GM23338 (cell line): Measurements from ENCODE around the gene FOXP1. TPM values are rescaled to one million over a fixed set of nuclear protein-coding genes. Genes with fewer than 3 reads are reported as not detected.

Experiments
- ATAC-seq: fragments of 200-7000 bp; cut with Tn5 transposase; 3 replicates; pipeline ENCODE4 v1.9.1; 2020
- DNase-seq: peaks from one replicate; pipeline ENCODE4 v3.0.0-alpha.2; 2015; ENCODE audit warnings: low spot score
- H2AFZ ChIP-seq: fragments of 200-600 bp; sonication (generic); 2 replicates; pipeline ENCODE4 v1.8.0; 2016; ENCODE audit warnings: antibody characterized with exemption, mild to moderate bottlenecking, moderate library complexity
- H3F3A ChIP-seq: fragments of 200-600 bp; sonication (generic); replicated peaks from 2 replicates; pipeline ENCODE4 v1.8.0; 2017; ENCODE audit warnings: antibody characterized with exemption, mixed run types, low read depth
- H3K27ac ChIP-seq: fragments of 200-600 bp; sonication (generic); 2 replicates; pipeline ENCODE4 v1.6.1; 2016; ENCODE audit warnings: low read depth
- H3K27me3 ChIP-seq: fragments of 200-600 bp; sonication (generic); 2 replicates; pipeline ENCODE4 v1.8.0; 2016; ENCODE audit warnings: mild to moderate bottlenecking, mixed run types, moderate library complexity; ENCODE audit not compliant: insufficient read depth
- H3K36me3 ChIP-seq: fragments of 200-600 bp; sonication (generic); 2 replicates; pipeline ENCODE4 v1.8.0; 2016; ENCODE audit warnings: mild to moderate bottlenecking; ENCODE audit not compliant: insufficient read depth
- H3K4me1 ChIP-seq: fragments of 200-600 bp; sonication (generic); 2 replicates; pipeline ENCODE4 v1.8.0; 2016; ENCODE audit warnings: mild to moderate bottlenecking, moderate library complexity; ENCODE audit not compliant: insufficient read depth
- H3K4me2 ChIP-seq: fragments of 200-600 bp; sonication (generic); 2 replicates; pipeline ENCODE4 v1.7.1; 2017; ENCODE audit warnings: mixed run types
- H3K4me3 ChIP-seq: fragments of 200-600 bp; sonication (generic); 2 replicates; pipeline ENCODE4 v1.6.1; 2016; ENCODE audit warnings: mixed run types
- H3K79me2 ChIP-seq: fragments of 200-600 bp; sonication (generic); replicated peaks from 2 replicates; pipeline ENCODE4 v1.8.0; 2017; ENCODE audit warnings: mild to moderate bottlenecking; ENCODE audit not compliant: insufficient read depth
- H3K9me2 ChIP-seq: fragments of 200-600 bp; sonication (generic); 2 replicates; pipeline ENCODE4 v1.8.0; 2017; ENCODE audit not compliant: insufficient read depth
- H4K20me1 ChIP-seq: fragments of 200-600 bp; sonication (generic); replicated peaks from 2 replicates; pipeline ENCODE4 v1.8.0; 2017; ENCODE audit warnings: mild to moderate bottlenecking; ENCODE audit not compliant: insufficient read depth
- H3K27ac Mint-ChIP-seq: 2 replicates; pipeline ENCODE4 v1.8.0; 2020; ENCODE audit warnings: inconsistent platforms, mild to moderate bottlenecking, moderate library complexity, mixed read lengths
- H3K27me3 Mint-ChIP-seq: 3 replicates; pipeline ENCODE4 v1.8.0; 2022; ENCODE audit warnings: low read depth, mild to moderate bottlenecking, moderate library complexity, mixed read lengths, inconsistent platforms; ENCODE audit not compliant: insufficient read depth, poor library complexity
- H3K36me3 Mint-ChIP-seq: 3 replicates; pipeline ENCODE4 v1.8.0; 2021; ENCODE audit warnings: low read depth, mild to moderate bottlenecking, inconsistent platforms, moderate library complexity, mixed read lengths
- H3K4me1 Mint-ChIP-seq: 3 replicates; pipeline ENCODE4 v1.8.0; 2020; ENCODE audit warnings: mild to moderate bottlenecking, inconsistent platforms, mixed read lengths
- H3K4me3 Mint-ChIP-seq: 3 replicates; pipeline ENCODE4 v1.8.0; 2021; ENCODE audit warnings: moderate library complexity, mild to moderate bottlenecking, inconsistent platforms, mixed read lengths
- H3K9me3 Mint-ChIP-seq: 3 replicates; pipeline ENCODE4 v1.8.0; 2020; ENCODE audit warnings: moderate library complexity, mild to moderate bottlenecking, inconsistent platforms, mixed read lengths
- EZH2 ChIP-seq: fragments of 200-600 bp; sonication (generic); IDR thresholded peaks from one replicate; pipeline ENCODE4 v1.8.0; 2017; ENCODE audit warnings: antibody characterized with exemption, mild to moderate bottlenecking, low read depth; ENCODE audit not compliant: unreplicated experiment
- EZH2phosphoT487 ChIP-seq: fragments of 200-600 bp; sonication (generic); IDR thresholded peaks from one replicate; pipeline ENCODE4 v1.8.1; 2018; ENCODE audit warnings: antibody characterized with exemption; ENCODE audit not compliant: unreplicated experiment
- JUNB ChIP-seq: IDR thresholded peaks from one replicate; pipeline ENCODE4 v1.6.1; 2016; ENCODE audit warnings: antibody characterized with exemption; ENCODE audit not compliant: unreplicated experiment
- NANOG ChIP-seq: IDR thresholded peaks from 2 replicates; pipeline ENCODE4 v1.6.1; 2016; ENCODE audit warnings: antibody characterized with exemption, borderline replicate concordance
- POLR2AphosphoS5 ChIP-seq: IDR thresholded peaks from 2 replicates; pipeline ENCODE4 v1.6.1; 2016; ENCODE audit warnings: antibody characterized with exemption, low read depth
- STAT1 ChIP-seq: IDR thresholded peaks from one replicate; pipeline ENCODE4 v1.6.1; 2016; ENCODE audit warnings: antibody characterized with exemption; ENCODE audit not compliant: unreplicated experiment
- ZNF114 ChIP-seq: fragments of 250-450 bp; sonication (Bioruptor Pico); IDR thresholded peaks from 2 replicates; pipeline ENCODE4 v1.5.0; 2020; ENCODE audit warnings: mild to moderate bottlenecking, moderate library complexity
- ZNF331 ChIP-seq: fragments of 250-450 bp; sonication (Bioruptor Pico); IDR thresholded peaks from 2 replicates; pipeline ENCODE4 v1.5.0; 2020; ENCODE audit warnings: low read depth, mild to moderate bottlenecking, moderate library complexity
- polyA plus RNA-seq: library from polyadenylated mRNA; unstranded; fragments of >200 nt; fragmentation: Nextera tagmentation; extraction: Ambion mirVana; gene quantifications from 2 replicates; pipeline ENCODE4 v1.2.1, GENCODE V29; 2016
- total RNA-seq: library from RNA; depleted of rRNA; stranded (reverse); fragments of >200 nt; shearing (Covaris generic); gene quantifications from 2 replicates; pipeline ENCODE4 v1.2.3, GENCODE V29; 2014
- TF ChIP-seq, protein P1 (sequence below): IDR thresholded peaks from one replicate; pipeline ENCODE4 v1.6.1; 2018; ENCODE audit warnings: antibody characterized with exemption; ENCODE audit not compliant: unreplicated experiment
- TF ChIP-seq, protein P2 (sequence below), 2 experiments: fragments of 200-600 bp in 1 of 2; sonication (generic) in 1 of 2; conservative IDR thresholded peaks; 2 replicates each; pipeline versions ENCODE4 v1.5.1 to v1.6.1; 2016 to 2017; ENCODE audit warnings: antibody characterized with exemption in 2 of 2, low read depth in 2 of 2, mild to moderate bottlenecking in 2 of 2, moderate library complexity in 1 of 2
- TF ChIP-seq, protein P3 (sequence below): IDR thresholded peaks from 2 replicates; pipeline ENCODE4 v1.6.1; 2016; ENCODE audit warnings: antibody characterized with exemption
- TF ChIP-seq, protein P4 (sequence below): fragments of 250-450 bp; sonication (Bioruptor Pico); IDR thresholded peaks from 2 replicates; pipeline ENCODE4 v1.5.0; 2020; ENCODE audit warnings: mild to moderate bottlenecking, moderate library complexity

The FOXP1 gene
- total and polyA plus RNA-seq, 2 experiments from 2014 or later: 32.9 to 35.5 TPM

DNA sequence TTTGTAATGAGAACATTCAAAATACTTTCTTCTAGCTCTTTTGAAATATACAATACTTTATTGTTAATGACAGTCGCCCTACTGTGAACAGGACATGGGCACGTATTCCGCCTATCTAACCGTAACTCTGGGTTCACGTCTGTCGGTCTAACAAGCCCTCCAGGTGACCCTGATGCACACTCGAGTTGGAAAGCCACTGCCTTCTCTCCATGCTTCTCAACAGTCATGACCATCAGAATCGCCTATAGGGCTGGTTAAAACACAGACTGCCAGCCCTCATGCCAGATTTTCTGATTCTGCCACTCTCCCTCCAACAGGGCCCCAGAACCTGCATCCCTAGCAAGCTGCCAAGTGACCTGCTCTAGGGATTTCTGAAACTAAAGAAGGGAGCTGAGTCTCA lies 140.2 kb downstream of the FOXP1 start:
- TF ChIP-seq EZH2 (no peak), EZH2phosphoT487 (no peak), ZNF114 (CRISPR knock-in tag) (no peak), ZNF331 (CRISPR knock-in tag) (no peak), NANOG (no peak), POLR2AphosphoS5 (no peak), JUNB (no peak), STAT1 (no peak)
- TF ChIP-seq, protein P1, sequence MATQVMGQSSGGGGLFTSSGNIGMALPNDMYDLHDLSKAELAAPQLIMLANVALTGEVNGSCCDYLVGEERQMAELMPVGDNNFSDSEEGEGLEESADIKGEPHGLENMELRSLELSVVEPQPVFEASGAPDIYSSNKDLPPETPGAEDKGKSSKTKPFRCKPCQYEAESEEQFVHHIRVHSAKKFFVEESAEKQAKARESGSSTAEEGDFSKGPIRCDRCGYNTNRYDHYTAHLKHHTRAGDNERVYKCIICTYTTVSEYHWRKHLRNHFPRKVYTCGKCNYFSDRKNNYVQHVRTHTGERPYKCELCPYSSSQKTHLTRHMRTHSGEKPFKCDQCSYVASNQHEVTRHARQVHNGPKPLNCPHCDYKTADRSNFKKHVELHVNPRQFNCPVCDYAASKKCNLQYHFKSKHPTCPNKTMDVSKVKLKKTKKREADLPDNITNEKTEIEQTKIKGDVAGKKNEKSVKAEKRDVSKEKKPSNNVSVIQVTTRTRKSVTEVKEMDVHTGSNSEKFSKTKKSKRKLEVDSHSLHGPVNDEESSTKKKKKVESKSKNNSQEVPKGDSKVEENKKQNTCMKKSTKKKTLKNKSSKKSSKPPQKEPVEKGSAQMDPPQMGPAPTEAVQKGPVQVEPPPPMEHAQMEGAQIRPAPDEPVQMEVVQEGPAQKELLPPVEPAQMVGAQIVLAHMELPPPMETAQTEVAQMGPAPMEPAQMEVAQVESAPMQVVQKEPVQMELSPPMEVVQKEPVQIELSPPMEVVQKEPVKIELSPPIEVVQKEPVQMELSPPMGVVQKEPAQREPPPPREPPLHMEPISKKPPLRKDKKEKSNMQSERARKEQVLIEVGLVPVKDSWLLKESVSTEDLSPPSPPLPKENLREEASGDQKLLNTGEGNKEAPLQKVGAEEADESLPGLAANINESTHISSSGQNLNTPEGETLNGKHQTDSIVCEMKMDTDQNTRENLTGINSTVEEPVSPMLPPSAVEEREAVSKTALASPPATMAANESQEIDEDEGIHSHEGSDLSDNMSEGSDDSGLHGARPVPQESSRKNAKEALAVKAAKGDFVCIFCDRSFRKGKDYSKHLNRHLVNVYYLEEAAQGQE: no peak
- TF ChIP-seq, protein P2, sequence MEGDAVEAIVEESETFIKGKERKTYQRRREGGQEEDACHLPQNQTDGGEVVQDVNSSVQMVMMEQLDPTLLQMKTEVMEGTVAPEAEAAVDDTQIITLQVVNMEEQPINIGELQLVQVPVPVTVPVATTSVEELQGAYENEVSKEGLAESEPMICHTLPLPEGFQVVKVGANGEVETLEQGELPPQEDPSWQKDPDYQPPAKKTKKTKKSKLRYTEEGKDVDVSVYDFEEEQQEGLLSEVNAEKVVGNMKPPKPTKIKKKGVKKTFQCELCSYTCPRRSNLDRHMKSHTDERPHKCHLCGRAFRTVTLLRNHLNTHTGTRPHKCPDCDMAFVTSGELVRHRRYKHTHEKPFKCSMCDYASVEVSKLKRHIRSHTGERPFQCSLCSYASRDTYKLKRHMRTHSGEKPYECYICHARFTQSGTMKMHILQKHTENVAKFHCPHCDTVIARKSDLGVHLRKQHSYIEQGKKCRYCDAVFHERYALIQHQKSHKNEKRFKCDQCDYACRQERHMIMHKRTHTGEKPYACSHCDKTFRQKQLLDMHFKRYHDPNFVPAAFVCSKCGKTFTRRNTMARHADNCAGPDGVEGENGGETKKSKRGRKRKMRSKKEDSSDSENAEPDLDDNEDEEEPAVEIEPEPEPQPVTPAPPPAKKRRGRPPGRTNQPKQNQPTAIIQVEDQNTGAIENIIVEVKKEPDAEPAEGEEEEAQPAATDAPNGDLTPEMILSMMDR (conservative IDR thresholded peaks at IDR 0.05; ENCODE audit: low read depth in 2 of 2): no peak
- TF ChIP-seq, protein P3, sequence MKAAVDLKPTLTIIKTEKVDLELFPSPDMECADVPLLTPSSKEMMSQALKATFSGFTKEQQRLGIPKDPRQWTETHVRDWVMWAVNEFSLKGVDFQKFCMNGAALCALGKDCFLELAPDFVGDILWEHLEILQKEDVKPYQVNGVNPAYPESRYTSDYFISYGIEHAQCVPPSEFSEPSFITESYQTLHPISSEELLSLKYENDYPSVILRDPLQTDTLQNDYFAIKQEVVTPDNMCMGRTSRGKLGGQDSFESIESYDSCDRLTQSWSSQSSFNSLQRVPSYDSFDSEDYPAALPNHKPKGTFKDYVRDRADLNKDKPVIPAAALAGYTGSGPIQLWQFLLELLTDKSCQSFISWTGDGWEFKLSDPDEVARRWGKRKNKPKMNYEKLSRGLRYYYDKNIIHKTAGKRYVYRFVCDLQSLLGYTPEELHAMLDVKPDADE: no peak
- TF ChIP-seq, protein P4, sequence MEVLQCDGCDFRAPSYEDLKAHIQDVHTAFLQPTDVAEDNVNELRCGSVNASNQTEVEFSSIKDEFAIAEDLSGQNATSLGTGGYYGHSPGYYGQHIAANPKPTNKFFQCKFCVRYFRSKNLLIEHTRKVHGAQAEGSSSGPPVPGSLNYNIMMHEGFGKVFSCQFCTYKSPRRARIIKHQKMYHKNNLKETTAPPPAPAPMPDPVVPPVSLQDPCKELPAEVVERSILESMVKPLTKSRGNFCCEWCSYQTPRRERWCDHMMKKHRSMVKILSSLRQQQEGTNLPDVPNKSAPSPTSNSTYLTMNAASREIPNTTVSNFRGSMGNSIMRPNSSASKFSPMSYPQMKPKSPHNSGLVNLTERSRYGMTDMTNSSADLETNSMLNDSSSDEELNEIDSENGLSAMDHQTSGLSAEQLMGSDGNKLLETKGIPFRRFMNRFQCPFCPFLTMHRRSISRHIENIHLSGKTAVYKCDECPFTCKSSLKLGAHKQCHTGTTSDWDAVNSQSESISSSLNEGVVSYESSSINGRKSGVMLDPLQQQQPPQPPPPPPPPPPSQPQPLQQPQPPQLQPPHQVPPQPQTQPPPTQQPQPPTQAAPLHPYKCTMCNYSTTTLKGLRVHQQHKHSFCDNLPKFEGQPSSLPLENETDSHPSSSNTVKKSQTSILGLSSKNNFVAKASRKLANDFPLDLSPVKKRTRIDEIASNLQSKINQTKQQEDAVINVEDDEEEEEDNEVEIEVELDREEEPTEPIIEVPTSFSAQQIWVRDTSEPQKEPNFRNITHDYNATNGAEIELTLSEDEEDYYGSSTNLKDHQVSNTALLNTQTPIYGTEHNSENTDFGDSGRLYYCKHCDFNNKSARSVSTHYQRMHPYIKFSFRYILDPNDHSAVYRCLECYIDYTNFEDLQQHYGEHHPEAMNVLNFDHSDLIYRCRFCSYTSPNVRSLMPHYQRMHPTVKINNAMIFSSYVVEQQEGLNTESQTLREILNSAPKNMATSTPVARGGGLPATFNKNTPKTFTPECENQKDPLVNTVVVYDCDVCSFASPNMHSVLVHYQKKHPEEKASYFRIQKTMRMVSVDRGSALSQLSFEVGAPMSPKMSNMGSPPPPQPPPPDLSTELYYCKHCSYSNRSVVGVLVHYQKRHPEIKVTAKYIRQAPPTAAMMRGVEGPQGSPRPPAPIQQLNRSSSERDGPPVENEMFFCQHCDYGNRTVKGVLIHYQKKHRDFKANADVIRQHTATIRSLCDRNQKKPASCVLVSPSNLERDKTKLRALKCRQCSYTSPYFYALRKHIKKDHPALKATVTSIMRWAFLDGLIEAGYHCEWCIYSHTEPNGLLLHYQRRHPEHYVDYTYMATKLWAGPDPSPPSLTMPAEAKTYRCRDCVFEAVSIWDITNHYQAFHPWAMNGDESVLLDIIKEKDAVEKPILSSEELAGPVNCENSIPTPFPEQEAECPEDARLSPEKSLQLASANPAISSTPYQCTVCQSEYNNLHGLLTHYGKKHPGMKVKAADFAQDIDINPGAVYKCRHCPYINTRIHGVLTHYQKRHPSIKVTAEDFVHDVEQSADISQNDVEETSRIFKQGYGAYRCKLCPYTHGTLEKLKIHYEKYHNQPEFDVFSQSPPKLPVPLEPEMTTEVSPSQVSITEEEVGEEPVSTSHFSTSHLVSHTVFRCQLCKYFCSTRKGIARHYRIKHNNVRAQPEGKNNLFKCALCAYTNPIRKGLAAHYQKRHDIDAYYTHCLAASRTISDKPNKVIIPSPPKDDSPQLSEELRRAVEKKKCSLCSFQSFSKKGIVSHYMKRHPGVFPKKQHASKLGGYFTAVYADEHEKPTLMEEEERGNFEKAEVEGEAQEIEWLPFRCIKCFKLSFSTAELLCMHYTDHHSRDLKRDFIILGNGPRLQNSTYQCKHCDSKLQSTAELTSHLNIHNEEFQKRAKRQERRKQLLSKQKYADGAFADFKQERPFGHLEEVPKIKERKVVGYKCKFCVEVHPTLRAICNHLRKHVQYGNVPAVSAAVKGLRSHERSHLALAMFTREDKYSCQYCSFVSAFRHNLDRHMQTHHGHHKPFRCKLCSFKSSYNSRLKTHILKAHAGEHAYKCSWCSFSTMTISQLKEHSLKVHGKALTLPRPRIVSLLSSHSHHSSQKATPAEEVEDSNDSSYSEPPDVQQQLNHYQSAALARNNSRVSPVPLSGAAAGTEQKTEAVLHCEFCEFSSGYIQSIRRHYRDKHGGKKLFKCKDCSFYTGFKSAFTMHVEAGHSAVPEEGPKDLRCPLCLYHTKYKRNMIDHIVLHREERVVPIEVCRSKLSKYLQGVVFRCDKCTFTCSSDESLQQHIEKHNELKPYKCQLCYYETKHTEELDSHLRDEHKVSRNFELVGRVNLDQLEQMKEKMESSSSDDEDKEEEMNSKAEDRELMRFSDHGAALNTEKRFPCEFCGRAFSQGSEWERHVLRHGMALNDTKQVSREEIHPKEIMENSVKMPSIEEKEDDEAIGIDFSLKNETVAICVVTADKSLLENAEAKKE (CRISPR knock-in tag): no peak
- DNase-seq (no peak), ATAC-seq (no peak)
- no peaks in the 10 kb centered on the region for H3K36me3 ChIP-seq
- H3K4me3 ChIP-seq: no peak overlapping the region
- no peaks in the 10 kb centered on the region for H3K9me2 ChIP-seq
- no peaks in the 10 kb centered on the region for H3K79me2 ChIP-seq
- H3K27me3 ChIP-seq: no peaks in the 10 kb centered on the region
- no peaks in the 10 kb centered on the region for H4K20me1 ChIP-seq
- no peak overlapping the region for H3K27ac Mint-ChIP-seq
- no peaks in the 10 kb centered on the region for H3K4me1 ChIP-seq
- no peak overlapping the region for H3K4me2 ChIP-seq
- H3K4me3 Mint-ChIP-seq: no peak overlapping the region
- peaks cover 10% of the 10 kb centered on the region for H3K27me3 Mint-ChIP-seq
- H3K9me3 Mint-ChIP-seq: no peaks in the 10 kb centered on the region
- no peak overlapping the region for H2AFZ ChIP-seq
- no peaks in the 10 kb centered on the region for H3F3A ChIP-seq
- H3K4me1 Mint-ChIP-seq: peaks cover 3% of the 10 kb centered on the region; the same call in 2 of the 3 replicates
- H3K27ac ChIP-seq: no peak overlapping the region
- H3K36me3 Mint-ChIP-seq: no peaks in the 10 kb centered on the region
